Fibroblast of skin of left quadriceps (primary cell): Measurements from ENCODE around the gene DNAJB13.
"Not testable (repeated sequence)": the region's sequence is repeated elsewhere in the genome, so short reads cannot be mapped to it uniquely, and the experiment has no call there.

Experiments
- DNase-seq, 2 experiments: peaks; one replicate each; pipeline ENCODE4 v3.0.0-alpha.2; 2013; ENCODE audit warnings: low read depth in 2 of 2

Gene DNAJB13

GRCh38 chr11:73977856-73978519 lies 27.2 kb downstream of the DNAJB13 start:
- no peak for DNase-seq

DNA sequence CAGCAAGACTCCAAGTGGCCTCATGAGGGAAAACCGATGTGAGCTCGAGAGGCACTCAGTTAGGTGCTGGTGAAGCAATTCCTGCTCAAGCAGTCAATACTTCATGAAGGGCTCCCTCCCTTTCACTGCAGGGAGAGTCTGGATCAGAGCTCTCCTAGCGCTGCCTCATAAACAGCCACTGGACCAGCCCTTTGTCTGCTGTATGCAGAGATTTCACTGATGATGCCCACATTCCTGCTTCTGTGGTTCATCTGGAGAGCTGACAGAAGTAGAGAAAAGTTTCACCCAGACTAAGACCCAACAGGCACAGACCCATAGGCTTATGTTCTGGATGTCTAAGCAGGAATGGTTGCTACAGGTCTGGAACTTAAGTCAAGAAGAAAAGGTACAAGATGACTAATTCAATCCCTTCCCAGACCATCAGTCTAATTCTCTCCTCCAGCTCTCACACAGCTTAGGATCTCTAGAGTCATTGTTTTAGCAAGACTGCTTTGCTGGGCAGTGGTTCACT lies 27.8 kb downstream of the DNAJB13 start:
- DNase-seq, result no peak

DNA sequence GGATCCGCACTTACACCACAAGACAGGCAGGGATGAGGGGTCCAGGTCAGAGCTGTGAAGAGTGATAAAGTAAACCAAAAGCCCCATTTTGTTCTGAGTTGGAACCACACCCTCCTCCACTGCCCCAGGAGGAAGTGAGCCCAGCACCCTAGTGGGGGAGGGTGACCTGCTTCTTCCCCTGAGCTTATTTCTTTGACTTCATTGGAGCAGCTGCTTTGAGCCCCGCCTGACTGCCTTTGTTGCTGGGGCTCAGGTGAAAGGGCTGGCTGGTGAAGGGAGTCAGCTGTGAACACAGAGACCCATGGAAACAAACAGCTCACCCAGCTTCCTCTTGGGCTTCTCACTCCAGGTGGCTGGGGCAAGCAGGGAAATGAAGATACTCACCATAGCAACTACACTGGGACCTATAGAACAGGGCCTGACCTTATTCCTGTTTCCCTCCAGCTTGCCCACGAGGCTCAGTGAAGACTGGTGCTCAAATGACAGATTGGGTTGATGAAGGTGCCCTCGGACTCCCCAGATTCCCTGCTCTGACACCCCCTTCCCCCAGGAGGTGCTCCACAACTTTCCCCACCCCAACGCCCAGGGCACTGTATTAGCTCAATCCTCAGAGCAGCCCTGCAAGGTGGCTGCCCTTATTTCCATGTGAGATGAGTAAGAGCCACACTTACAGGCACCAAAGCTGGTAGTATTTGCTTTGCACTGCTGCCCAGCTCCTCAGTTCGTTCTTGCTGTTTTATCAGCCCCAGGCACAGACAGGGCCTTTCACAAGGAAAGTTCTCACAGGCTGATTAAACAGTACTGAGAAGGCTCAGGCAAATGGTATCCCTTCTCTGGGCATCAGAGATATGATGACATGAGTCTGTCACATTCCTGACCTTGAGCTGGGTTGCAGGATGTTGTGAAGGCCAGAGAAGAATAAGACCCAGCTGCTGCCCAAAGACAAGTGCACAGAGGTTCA lies 29.5 kb downstream of the DNAJB13 start:
- DNase-seq, result no peak

DNA sequence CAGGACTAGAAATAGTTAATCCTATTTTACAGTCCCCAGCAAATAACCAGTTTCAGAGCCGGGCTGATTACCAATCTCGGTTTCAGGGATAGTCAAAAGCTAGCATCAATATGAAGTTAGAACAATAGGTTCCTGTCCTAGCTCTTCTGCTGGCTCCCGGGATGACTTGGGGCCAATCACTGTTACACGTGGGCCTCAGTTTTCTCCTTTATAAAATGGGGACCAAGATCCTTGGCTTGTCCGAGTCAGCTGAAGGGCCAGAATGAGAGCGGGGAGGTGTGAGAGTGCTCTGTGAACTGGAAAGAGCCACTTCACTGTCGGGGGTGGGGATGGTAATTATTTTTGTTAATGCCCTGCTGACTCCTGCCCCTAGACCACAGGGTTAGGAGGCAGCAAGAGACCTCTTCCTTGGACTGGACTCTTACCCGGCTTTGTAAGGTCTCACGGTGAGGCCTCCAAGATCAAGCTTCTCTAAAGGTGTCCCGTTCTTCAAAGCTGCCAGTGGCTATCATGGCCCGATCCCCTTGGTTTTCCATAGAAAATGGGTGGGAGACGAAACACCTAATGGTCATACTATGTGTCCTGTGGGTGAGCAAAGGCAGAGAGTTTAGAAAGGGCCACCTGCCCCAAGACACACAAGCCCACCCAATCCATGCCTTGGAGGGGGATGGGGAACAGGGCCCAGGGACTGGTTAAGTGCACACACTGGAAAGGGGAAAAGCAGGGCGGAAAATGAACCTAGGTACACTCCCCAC lies 30.4 kb downstream of the DNAJB13 start:
- DNase-seq, result no peak

DNA sequence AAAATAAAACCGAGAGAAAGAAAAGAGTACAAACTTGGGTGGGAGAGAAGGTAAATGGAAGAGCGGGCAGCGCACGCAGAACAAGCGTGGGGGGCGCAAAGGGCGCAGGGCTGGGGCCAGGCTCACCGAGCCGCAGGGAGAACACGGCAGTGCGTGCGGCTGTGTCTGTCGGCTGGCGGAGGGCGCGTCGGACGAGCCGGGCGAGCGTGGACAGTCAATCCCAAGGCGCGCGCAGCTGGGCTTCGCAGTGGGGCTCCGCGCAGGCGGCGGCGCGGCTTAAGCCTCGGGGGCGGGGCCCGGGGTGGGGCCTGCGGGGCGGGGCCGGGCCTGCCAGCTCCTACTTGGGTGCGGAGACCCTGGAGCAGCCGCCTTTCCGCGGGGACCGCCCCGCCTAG lies 31.8 kb downstream of the DNAJB13 start, which contains the start of gene UCP2:
Gene UCP2, minus strand, starts transcription at position 249 of the 395 bp plus-strand sequence. CDS start 4,465 bp downstream, outside the sequence.
- DNase-seq, result no peak

GRCh38 chr11:73982990-73983740 lies 32.3 kb downstream of the DNAJB13 start:
- DNase-seq, result peak; percentile 39 to 51

- no peak for DNase-seq
Observed at GRCh38 chr11:73983741-73984538, 33.1 kb downstream of the DNAJB13 start.

DNA sequence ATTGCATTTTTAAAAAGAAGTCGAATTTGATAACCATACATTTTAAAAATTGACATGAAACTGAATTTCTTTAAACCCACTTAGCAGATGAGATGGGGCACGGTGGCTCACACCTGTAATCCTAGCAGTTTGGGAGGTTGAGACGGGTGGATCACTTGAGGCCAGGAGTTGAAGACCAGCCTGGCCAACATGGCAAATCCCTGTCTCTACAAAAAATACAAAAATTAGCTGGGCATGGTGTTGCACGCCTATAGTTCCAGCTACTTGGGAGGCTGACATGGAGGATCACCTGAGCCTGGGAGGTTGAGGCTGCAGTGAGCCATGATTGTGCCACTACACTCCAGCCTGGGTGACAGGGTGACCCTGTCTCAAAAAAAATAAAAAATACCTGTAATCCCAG lies 34.8 kb downstream of the DNAJB13 start:
- DNase-seq, result not testable (repeated sequence)

- DNase-seq, result no peak
Observed at GRCh38 chr11:73988227-73988626, 37.4 kb downstream of the DNAJB13 start.

- no peak for DNase-seq
Observed at GRCh38 chr11:73989156-73989555, 38.3 kb downstream of the DNAJB13 start.

- no peak for DNase-seq
Observed at GRCh38 chr11:73990730-73991129, 39.9 kb downstream of the DNAJB13 start.

DNA sequence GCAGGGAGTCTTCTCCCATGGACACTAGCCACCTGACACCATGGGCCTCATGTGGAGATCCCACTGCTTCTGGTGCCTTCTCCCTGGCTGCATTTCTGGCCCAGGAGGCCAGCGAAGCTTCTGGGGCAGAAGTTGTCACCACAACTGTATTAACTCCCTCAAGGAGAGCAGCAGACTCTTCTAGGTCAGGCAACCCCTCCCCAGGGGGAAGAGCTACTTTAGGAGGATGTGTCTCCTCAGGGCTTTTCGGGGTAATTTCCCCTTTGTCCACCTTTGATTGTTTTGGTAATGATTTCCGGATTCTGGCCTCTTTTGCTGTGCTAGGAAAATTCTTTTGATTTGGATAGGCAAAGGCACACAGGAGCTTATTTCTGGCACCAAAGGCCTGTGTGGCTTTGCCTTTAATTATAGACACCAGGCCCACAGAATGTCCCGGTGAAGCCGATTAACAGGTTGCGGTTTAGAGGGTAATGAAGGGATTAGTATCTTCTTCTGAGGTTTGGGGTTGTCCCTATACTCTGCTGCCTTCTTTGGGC lies 40.7 kb downstream of the DNAJB13 start:
- no peak for DNase-seq

DNA sequence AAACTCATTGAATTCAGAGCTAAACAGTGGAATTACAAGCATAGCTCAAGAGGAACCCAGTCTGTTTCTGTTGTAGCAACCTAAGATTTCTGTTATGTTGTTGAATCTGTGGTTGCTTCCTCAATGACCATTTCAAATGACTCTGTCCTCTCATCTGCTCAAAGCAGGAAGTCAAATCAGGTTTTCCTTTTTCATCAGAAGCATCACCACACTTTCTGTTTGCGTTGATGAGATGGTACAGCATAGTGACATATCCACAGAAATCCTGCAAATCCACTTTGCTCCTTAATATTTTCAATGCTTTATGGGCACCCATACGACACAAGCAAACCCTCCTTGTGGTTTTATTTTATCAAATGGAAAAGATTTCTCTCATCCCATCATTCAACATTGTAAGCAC lies 44.4 kb downstream of the DNAJB13 start:
- DNase-seq, result no peak

DNA sequence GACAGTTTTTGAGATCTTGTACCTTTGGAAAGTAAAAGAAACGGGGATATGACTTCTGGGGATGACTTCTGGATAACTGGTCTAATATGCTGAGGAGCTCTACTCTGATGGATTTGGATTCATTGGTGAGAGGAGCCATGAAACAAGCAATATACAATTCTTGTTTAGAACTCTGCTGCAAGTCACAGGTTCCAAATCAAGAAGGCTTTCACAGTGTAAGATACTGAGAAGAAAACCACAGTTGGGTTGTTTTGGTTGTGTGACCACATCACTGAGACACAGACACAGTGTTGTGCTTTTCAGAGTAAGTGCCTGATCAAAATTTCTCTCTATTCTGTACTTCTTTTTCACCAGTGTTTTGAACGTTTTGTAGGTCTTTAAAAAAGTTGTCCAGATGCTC lies 44.9 kb downstream of the DNAJB13 start:
- DNase-seq, result no peak

GRCh38 chr11:73996161-73996747 lies 45.4 kb downstream of the DNAJB13 start:
- DNase-seq, result no peak

DNA sequence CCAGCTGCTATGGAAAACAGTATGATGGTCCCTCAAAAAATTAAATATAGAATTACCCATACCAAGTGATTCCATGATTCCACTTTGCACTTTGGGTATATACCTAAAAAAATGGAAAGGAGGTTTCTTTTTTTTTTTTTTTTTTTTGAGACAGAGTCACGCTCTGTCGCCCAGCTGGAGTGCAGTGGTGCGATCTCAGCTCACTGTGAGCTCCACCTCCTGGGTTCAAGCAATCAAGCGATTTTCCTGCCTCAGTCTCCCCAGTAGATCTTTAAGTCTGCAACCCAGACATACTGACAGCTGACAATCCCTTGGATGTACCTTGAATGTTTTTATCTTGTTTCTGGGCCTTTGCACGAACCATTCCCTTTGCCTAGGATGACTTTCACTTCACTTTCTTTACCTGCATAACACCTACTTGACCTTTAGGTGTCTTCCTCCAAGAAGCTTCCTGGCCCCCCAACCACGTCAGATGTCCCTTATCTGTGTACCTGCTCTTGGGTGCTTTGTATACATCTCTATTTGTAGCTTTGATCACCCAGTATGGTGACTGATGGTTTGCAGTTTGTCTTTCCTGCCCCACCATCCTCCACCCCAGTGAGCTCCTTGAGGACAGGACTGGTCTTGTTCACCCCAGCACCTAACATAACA lies 46.4 kb downstream of the DNAJB13 start:
- DNase-seq, result no peak

DNA sequence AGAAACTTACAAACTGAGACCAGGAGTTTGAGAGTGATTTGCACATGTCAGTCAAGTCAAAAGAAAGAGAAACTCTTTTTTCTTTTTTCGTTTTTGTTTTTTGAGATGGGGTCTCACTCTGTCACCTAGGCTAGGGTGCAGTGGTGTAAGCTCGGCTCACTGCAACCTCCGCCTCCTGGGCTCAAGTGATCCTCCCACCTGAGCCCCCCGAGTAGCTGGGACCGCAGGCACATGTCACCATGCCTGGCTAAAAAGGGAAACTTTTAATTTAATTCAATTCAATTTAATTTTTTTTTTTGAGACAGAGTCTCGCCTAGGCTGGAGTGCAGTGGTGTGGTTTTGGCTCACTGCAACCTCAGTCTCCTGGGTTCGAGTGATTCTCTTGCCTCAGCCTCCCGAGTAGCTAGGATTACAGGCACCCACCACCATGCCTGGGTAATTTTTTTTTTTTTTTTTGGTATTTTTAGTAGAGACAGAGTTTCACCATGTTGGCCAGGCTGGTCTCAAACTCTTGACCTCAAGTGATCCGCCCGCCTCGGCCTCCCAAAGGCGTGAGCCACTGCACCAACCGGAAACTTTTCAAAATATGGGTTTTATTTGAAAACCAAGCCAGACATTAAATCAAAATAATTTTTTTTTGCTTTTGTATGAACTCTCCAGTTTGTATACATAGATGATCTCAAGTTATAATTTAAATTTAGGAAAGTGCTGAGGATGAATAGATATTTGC lies 48.2 kb downstream of the DNAJB13 start:
- no peak for DNase-seq

DNA sequence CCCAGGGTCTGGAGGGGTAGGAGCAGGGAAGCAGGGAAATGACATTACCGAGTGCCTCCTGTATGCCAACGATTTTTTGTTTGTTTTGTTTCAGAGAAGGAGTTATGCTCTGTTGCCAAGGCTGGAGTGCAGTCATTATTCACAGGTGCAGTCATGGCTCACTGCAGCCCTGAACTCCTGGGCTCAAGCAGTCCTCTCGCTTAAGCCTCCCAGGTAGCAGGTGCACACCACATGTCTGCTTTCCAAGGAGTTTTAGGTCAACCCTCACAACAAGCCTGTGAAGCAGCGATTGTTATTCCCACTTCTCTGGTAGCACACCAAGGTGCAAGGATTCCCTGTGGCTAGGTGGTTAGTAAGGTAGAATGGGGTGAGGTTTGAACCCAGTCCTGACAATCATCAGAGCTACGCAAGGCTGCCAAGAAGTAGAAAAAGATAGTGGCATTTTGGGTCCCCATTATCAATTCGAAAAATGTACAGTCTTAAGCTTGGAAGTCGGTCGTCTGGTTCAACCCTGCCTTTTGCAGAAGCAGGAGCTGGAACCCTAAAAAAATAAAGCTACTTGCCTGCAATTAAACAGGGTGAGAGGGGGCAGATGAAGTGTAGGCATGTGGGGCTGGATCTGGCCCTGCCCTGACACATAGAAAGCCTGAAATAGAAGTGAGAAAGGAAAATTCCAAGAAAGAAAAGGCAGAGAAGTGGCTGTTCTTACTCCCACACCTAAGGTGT lies 48.9 kb downstream of the DNAJB13 start:
- no peak for DNase-seq
